B cell (primary cell): ENCODE results near the gene JPH2.

Experiments
- EZH2 ChIP-seq: IDR thresholded peaks from 2 replicates; pipeline ENCODE4 v1.6.1; 2012; ENCODE audit warnings: borderline replicate concordance, low read depth, mild to moderate bottlenecking, moderate library complexity, low read length; ENCODE audit not compliant: insufficient read depth, poor library complexity, severe bottlenecking
- TF ChIP-seq, protein P1 (sequence below): fragments of 200-600 bp; IDR thresholded peaks from one replicate; pipeline ENCODE4 v1.8.0; 2022; ENCODE audit warnings: antibody characterized with exemption, mild to moderate bottlenecking

DNA sequence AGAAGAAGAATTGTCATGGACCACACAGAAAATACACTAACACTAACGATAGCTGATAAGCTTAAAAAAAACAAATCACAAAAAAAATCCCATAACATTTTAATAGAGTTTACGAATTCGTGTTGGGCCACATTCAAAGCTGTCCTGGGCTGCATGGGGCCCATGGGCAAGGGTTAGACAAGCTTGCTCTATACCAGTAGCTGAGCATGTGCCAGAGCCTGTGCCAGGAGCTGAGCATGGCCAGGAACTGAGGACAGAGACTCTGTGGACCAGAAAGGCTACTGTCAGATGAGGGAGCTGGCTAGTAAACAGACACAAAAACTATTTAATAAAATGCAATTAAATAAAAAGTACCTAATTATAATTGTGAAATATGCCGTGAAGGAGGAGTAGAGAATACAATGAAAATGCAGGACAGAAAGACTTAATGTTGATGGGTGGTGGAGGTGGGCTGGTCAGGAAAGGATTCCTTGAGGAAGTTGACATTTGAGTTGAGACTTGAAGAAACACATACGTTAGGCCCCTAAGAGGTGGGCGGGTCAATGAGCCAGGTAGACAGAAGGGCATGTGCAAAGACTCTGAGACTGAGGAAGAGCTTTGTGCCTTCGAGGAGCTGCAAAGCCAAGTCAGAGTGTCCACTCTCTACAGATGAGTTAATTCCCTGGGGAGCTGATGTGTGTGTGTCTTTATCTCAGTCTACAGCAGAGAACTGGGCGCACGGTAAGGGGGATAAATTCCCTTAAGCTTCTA lies 66.1 kb downstream of the JPH2 start:
- TF ChIP-seq, protein P1, sequence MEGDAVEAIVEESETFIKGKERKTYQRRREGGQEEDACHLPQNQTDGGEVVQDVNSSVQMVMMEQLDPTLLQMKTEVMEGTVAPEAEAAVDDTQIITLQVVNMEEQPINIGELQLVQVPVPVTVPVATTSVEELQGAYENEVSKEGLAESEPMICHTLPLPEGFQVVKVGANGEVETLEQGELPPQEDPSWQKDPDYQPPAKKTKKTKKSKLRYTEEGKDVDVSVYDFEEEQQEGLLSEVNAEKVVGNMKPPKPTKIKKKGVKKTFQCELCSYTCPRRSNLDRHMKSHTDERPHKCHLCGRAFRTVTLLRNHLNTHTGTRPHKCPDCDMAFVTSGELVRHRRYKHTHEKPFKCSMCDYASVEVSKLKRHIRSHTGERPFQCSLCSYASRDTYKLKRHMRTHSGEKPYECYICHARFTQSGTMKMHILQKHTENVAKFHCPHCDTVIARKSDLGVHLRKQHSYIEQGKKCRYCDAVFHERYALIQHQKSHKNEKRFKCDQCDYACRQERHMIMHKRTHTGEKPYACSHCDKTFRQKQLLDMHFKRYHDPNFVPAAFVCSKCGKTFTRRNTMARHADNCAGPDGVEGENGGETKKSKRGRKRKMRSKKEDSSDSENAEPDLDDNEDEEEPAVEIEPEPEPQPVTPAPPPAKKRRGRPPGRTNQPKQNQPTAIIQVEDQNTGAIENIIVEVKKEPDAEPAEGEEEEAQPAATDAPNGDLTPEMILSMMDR = no peak
- TF ChIP-seq EZH2 = no peak
